HG03439 (cell line): ENCODE measurements around the gene ST6GAL1.
"Not testable (repeated sequence)": the region's sequence is repeated elsewhere in the genome, so short reads cannot be mapped to it uniquely, and the experiment has no call there.

Experiments used
- ATAC-seq: cut with Tn5 transposase; IDR thresholded peaks from one replicate; pipeline ENCODE4 v1.9.1; 2021; ENCODE audit warnings: mild to moderate bottlenecking, moderate library complexity; ENCODE audit not compliant: unreplicated experiment

ST6GAL1 gene

GRCh38 chr3:186991470-186991869 lies 61.1 kb downstream of the ST6GAL1 start:
- no peak for ATAC-seq

DNA sequence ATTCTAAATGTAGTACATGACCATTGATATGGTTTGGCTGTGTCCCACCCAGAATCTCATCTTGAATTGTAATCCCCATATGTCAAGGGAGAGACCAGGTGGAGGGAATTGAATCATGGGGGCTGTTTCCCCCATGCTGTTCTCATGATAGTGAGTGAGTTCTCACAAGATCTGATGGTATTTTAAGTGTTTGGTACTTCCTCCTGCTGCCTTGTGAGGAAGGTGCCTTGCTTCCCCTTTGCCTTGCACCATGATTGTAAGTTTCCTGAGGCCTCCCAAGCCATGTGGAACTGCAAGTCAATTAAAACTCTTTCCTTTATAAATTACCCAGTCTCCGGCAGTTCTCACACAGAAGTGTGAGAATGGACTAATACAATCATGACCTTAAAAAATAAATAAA lies 61.8 kb downstream of the ST6GAL1 start:
- ATAC-seq = not testable (repeated sequence)

DNA sequence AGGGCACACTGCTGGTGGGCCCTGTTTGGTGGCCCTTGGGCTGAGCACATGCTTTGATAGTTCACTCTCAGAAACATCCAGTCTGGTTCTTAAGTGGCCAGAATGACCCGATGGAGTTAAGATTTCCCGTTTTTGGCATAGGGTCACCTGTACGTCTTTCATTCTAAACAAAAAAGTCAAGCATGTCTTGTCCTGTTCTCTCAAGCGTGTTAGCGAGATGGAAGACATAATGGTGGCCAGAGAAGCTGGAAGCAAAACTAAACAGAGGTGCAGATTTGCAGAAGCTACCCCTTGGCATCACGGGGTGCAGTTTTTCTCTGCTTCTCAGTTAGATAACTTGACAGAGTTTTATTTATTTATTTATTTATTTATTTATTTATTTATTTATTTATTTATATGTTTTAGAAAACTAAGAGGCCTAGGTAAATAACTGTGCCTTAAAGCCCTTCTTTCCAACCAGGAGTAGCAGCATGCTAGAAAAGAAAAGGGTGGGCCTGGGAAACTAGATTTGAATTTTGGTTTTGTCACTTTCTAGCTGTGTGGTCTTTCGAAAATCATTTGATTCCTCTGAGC lies 63.0 kb downstream of the ST6GAL1 start:
- ATAC-seq = no peak

DNA sequence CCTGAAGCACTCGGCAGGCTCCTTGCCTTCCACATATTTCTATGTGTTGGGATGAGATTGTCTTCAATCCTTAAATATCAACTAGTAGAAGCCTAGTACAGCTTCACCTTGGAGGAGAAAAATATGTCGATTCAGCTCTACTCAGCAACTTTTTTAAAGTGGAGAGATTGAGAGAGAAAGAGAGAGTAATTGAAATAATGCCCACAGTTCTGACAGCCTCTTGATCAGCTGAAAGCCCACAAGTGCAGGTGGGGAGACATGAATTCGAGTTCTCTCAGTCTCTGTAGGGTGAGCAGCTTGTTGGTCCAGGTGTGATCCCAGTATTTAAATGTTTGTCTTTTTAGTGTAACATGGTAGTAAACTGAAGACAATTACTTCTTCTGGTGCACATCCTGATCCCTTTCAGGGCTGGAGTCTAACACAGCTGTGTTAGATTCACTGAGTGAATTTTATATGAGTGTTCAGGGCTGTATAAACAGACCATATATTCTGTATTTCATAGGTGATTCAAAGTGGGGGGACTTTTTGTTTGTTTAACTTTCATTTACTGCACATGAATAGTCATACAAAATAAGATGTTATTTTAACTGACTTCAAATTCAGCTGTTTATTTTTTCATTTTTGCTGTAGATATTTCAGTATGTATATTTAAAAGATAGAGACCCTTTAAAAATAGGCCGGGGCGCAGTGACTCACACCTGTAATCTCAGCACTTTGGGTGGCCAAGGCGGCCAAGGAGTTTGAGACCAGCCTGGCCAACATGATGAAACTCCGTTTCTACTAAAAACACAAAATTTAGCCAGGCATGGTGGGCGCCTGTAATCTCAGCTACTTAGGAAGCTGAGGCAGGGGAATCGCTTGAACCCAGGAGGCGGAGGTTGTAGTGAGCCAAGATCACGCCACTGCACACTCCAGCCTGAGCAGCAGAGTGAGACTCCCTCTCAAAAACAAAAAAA lies 64.0 kb downstream of the ST6GAL1 start:
- no peak for ATAC-seq

DNA sequence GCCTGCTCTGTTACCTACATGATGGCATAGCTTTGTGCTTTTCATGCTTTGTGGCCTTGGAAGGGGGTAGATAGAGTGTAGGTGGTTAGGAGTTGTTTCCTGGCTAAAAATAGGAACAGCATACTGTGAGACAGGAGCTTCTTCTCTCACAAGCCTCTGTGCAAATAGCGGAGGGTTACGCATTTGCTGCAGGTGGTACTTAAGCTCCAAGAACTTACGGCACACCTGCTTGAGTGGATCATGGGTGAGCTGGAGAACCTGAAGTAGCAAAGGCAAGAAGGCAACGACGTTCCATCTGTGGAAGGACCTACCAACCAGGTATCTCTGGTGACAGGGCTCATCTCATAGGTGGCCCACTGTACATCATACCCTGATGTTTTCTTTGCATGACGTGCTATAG lies 66.0 kb downstream of the ST6GAL1 start:
- ATAC-seq = no peak

DNA sequence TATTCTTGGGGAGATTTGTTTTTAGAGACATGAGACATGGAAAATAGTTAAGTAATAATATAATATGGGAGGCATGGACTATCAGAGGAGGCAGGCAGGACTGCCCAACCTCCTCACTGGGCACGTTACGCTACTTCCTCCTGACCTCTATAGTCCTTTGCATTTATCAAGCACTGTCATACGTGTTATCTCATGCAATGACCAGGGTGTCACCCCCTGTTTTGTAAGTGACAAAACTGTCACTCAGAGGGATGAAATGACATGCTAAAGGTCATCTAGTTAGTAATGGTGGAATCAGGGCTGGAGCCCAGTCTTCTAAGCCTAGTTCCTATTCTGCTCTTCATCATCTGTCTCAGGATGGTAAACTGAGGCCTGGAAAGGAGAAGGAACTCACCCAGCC lies 66.7 kb downstream of the ST6GAL1 start:
- no peak for ATAC-seq

DNA sequence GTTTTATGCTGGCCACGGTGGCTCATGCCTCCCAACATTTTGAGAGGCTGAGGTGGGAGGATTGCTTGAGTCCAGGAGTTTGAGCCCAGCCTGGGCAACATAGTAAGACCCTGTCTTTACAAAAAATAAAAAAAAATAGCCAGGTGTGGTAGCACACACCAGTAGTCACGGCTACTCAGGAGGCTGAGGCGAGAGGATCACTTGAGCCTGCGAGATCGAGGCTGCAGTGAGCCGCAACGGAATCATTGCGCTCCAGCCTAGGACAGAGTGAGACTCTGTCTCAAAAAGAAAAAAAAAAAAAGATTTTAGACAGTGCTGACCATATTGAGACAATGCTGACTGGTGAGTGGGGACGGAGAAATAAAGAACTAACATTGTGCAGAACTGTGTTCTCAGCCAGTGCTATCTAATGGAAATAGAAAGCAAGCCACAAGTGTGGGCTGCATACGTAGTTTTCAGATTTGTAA lies 67.2 kb downstream of the ST6GAL1 start:
- ATAC-seq = no peak

GRCh38 chr3:186998937-186999368 lies 68.6 kb downstream of the ST6GAL1 start:
- ATAC-seq = no peak

GRCh38 chr3:187000711-187001151 lies 70.4 kb downstream of the ST6GAL1 start:
- ATAC-seq = peak; percentile 62

- ATAC-seq = no peak
Observed at GRCh38 chr3:187002915-187003314, 72.6 kb downstream of the ST6GAL1 start.

DNA sequence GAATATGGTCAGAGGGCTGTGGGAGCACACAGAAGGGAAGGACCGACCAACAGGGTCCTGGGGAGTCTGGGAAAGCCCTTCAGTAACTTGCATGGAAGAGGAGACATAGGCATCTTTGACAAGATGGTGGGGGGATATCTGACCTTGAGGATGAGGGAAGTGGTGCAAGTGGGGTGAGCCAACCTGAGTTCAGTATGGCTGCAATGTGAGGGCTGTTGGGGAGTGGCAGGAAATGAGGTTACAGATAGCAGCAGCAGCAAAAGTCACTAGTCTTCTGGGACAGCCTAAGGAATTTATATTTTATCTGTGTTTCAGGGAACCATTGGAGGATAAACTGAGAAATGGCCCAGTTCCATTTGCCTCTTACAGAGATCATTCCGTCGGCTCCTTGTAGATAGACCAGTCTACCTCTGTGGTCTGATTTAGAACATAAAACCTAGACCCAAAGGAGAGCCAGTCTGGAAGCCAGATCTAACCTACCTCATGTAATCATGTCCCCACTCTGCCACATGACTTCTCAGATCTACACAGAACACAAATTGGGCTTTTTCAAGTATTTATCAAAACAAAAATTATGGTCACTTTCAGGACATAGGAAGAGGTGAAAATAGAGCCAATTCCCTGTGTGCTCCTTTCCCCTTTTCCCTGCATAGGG lies 75.6 kb downstream of the ST6GAL1 start:
- ATAC-seq = no peak

DNA sequence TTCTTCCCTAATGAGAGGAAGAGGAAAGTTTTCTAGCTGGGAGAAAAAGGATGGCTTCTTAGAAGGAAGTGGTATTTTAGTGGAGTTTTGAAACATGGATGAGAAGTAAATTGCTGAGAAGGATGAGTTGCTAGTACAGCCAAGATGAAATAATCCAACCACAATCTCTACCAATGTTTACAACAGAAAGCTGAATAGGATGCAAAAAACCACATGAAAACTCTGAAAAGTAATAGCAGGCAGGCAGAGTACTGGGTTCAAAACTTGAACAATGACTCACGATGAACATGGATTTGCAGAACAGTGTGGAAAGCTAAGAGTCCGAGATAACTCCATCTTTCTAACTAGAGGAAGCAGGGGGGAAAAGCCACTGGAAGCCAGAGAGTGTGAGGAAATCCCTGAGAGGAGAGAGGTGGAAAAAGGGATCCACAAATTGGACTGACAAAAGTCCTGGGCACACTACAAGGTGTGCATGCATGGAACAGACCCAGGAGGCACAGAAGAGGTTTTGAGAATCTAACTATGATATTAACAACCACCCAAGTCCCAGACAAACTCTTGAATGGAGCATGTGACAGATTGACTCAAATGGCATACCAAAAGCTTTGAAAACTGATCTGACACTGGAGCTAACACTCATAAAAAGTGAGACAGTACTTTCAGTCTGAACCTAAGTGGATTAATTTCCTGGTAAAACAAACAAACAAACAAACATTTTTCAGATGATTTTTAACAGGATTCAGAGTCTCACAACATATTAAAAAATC lies 76.7 kb downstream of the ST6GAL1 start:
- no peak for ATAC-seq

- ATAC-seq = not testable (repeated sequence)
Observed at GRCh38 chr3:187010382-187010781, 80.1 kb downstream of the ST6GAL1 start.

DNA sequence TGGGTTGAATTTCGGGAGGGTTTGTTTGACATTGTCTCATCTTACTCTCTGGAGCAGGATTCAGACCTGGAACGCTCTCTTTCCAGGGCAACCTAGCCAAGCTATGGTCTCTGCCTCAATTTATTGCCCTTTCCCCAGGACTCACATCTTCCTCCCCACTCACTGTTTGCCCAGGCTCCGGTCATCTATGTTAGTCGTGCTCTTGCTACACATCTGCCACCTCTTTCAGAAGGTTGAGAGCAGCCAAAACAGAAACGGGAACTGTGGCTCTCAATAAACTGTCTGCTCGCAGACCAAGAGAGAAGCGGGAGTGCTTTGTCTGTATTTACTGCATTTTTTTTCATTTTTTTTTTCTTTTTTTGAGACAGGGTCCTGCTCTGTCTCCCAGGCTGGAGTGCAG lies 81.6 kb downstream of the ST6GAL1 start:
- ATAC-seq = peak; percentile 38

DNA sequence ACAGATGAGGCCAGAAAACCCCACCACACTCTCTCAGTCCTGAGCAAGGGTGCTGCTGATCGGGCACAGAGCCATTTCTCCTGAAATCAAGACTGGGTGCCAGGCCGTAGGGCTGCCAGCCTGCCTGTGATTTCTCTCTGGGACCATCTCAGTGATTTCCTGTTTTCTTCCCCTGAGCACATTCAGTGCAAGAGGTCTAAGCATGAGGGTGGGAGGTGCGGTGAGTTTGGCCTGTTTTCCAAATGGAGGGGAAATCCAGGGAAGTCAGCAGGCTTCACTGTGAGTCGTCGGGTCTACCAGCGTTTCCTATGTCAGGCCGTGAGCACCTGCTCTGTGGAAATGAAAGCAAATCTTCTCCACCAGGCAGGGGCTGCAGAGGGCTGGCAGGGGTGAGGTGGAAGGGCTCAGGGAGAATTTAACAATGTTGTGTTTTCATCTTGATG lies 82.3 kb downstream of the ST6GAL1 start:
- ATAC-seq = no peak

- no peak for ATAC-seq
Observed at GRCh38 chr3:187013159-187013716, 82.9 kb downstream of the ST6GAL1 start.

GRCh38 chr3:187014417-187014864 lies 84.1 kb downstream of the ST6GAL1 start:
- ATAC-seq = no peak

DNA sequence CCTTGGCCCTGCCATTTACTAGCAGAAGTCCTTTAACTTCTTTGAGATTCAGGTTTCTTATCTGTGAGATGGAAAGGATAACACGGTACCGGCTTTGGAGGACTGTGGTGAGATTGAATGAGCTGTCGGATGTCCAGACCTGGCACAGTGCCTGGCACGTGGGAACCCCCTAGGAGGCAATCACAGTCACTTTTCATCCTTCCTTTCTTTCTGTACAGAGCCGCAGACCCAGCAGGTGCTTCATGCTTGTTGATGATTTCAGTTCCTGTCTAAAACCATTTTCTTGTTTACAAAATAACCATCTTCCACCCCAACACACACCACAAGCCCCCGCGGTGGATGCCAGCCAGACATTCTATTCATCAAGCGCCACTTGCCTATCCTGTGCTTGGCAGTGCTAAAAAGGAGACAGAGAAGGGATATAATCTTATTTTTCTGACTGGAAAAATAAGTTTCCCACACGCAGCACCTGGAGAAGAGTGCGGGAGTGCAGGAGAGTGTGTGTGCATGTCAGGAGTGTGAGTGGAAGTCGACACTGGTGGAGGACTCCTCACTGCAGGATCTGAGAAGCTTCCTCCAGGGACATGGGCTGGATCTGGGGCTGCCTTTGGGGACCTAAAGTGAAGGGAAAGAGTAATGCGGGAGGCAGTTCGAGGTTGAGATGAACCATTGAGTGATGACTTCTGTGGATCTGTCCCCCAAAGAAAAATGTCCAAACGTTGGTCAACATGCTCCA lies 85.7 kb downstream of the ST6GAL1 start:
- ATAC-seq = peak; percentile 57

DNA sequence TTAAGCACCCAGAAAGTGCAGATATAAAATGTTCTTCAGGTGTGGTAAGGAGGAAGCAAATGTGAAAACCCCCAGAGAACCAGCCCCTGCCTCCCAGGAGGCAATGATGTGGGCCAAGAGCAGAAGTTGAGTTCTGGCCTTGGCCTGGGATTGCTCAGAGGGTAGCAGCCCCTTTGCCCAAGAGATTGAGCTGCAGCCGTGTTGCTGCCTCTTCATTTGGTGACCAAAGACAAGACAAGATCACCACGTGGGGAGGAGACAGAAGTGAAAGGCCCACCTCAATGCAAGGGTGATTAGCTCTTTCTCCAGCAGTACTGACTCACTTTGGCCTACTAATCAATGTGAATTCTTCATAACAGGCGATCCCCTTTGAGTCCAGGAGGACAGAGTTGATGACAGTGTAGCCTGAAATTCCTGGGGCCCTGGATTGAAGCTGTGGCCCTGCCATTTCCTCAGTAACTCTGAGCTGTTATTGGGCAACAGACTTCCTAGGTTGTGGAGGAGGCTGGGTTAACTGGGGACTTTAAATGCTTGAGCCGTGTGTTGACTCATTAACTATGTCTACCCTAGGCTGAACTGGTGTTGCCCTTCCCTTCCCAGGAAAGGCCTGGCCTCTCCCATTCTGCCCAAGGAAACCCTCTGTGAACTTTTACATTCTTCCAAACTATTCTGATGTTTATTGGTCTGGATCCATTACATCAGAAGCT lies 86.5 kb downstream of the ST6GAL1 start:
- ATAC-seq = no peak
